Activated CD4-positive, alpha-beta T cell treated with anti-CD3 and anti-CD28 coated beads for 1 hour (primary cell): ENCODE measurements around the gene NRTN.

Experiments
- DNase-seq: peaks from one replicate; pipeline ENCODE4 v3.0.0-alpha.2; 2020

The NRTN gene

DNA sequence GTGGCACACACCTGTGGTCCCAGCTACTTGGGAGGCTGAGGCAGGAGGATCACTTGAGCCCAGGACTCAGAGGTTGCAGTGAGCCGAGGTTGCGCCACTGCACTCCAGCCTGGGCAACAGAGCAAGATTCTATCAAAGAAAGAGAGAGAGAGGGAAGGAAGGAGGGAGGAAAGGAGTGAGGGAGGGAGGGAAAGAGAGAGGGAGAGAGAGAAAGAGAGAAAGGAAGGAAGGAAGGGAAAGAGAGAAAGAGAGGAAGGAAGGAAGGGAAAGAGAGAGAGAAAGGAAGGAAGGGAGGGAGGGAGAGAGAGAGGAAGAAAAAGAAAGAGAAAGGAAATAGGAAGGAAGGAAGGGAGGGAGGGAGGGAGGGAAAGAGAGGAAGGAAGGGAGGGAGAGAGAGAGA lies 12.4 kb downstream of the NRTN start:
- DNase-seq: no peak

DNA sequence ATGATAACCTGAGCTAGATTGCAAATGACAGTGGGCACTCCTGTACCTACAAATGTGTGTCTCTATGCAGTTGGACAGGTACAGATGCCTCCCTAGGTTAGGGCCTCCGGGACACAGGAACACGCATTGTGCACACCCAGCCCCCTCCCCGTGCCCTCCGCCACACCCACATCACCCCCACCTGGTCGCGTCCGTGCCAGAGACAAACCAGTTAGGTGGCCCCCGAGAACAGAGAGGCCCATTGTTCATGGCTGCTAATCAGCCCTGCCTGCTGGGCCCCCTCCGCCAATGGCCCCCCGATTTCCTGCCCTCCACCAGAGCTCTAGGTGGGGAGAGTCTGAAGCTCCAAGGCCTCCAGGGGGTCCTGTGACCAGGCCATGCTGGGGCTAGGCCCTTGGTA lies 13.7 kb downstream of the NRTN start:
- DNase-seq: no peak

DNA sequence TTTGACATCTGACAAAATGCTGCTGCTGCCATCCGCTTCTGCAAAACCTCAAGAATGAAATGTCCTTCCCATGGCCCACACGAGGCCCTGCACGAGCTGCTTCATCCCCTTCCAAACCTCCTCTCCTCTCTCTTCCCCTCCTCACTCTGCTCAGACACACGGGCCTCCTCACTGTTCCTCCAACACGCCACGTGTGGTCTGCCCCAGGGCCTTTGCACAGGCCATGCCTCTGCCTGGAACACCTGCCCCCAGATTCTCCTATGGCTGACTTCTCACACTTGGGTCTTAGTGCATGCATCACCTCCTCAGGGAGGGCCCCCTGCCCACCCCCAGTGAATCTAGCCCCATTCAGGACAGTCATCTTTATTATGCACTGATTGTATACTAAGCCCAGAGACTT lies 15.9 kb downstream of the NRTN start:
- DNase-seq: no peak

GRCh38 chr19:5821521-5822180 lies 16.8 kb downstream of the NRTN start:
- no peak for DNase-seq

GRCh38 chr19:5822181-5822844 lies 17.4 kb downstream of the NRTN start:
- DNase-seq: no peak

GRCh38 chr19:5823579-5824281 lies 18.9 kb downstream of the NRTN start:
- no peak for DNase-seq

GRCh38 chr19:5824751-5825150 lies 19.9 kb downstream of the NRTN start:
- DNase-seq: no peak

DNA sequence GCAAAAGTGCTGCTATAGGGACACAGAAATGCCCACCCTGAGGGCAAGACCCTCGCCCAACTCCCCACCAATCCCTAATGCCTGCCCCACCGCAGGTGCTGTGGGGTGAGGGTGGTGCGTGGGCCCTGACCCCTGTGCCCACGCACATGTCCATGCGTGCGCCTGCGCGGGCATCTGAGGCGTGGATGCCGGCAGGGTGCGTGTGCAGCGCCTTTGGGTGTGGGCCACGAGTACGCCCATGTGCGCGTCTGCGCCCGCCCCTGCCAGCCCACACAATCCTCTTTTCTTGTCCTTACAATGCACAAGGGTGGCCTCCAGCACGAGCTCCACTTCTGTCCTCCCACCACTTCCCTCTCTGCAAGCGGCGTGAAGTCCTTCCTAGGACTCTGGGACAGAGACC lies 20.3 kb downstream of the NRTN start:
- no peak for DNase-seq

- no peak for DNase-seq
Observed at GRCh38 chr19:5826531-5827341, 21.9 kb downstream of the NRTN start.

GRCh38 chr19:5827342-5827890 lies 22.5 kb downstream of the NRTN start:
- no peak for DNase-seq

DNA sequence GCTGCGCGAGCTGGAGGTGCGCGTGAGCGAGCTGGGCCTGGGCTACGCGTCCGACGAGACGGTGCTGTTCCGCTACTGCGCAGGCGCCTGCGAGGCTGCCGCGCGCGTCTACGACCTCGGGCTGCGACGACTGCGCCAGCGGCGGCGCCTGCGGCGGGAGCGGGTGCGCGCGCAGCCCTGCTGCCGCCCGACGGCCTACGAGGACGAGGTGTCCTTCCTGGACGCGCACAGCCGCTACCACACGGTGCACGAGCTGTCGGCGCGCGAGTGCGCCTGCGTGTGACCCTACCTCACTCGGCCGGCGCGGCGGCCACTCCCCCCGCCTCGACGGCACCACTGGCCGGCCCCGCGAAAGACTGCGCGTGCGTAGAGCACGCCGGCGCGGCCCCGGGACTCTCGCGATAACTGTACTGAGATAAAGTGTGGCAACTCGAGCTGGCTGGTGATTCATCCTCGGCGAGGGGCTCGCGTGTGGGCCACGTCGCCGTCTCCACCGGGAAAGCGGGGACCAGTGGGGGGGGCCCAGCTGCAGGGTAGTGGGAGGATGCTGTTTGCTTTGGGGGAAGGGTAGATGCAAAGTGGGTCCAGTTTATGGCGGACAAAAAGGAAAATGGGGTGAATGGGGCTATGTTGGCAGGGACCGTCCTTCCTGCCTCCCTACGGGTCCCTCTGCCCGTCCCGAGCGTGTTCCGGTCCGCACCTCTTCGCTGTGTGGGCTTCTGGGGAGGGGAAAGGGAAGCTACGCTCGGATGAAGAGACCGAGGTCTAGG lies 23.2 kb downstream of the NRTN start:
- DNase-seq: peak; percentile 90

GRCh38 chr19:5828661-5829566 lies 24.0 kb downstream of the NRTN start:
- DNase-seq: no peak

DNA sequence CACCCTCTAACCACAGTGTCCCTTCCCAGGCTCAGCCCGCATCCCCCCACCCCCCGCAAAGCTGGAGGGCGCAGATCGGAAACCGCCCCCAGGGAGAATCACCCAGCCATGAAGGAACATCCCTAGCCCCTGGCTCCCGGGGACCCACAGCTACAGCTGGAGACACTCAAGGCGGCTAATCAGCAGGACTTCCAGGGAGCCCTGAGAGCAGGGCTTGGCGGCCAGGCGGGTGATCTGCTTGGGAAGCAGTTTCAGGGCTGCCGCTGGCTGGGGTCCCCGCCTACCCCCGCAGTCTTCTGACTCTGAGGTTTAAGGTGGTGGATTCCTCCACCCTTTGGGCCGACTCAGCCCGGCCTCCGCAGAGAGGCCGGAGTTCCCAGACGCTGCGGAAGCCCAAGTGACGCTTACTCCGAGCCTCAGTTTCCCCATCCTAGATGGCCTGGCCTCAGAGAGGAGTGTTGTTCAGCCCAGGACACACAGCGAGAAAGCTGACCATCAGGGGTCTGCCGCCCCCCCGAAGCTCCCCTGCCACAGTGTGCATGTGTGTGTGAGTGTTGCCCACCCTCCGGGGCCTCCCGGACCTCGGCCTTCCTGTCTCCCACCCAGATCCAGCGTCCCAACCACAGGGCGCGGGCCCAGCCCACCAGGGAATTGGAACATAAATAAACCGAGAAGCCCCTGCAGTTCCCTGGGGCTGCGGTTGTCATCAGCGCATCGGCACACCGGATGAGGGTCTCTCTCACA lies 24.9 kb downstream of the NRTN start:
- no peak for DNase-seq

GRCh38 chr19:5831159-5831558 lies 26.3 kb downstream of the NRTN start:
- no peak for DNase-seq

DNA sequence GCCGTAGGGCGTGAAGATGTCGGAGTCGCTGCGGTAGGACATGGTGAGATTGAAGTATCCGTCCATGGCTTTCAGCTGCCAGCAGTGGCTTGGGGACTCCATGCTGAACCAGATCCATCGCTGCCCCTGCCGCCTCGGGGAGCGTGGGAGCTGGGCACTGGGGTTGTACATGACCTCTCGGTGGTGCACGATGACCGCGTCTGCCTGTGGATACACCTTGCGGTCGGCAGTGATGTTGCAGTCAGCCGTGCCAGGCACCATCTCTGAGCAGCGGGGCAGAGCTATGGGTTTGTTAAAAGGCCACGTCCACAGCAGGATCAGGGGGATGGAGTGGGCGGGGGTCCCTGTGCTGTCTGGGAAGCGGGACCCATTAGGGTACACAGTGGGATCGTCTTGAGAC lies 27.2 kb downstream of the NRTN start:
- DNase-seq: no peak

DNA sequence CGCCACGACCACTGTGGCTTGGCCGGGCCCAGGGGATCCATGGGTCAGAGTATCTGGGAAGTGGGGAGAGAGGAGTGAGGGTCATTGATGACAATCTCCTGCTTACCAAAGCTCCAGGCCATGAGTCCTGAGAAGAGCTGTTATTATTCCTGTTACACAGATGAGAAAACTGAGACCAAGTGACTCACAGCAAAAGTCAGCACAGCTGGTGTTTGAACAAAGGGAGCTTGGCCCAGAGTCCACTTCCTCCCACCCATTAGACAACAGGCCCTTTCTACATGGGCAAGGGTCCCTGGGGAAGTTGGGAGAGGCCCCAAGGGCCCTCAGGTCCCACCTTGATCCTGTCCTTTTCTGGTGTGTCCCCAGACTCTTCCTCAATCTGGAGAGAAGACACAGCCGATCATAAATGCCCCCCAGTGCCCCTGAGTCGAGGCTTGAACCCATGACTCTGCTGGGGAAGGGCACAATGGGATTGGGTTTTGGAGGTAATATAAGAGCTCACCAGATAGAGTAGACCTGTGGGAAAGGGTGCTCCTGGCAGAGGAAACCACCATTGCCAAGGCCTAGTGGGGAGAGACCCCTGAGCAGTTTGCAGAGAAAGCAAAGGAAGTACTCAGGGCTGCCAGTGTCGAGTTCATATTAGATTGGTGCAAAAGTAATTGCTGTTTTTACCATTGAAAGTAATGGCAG lies 27.8 kb downstream of the NRTN start:
- no peak for DNase-seq

DNA sequence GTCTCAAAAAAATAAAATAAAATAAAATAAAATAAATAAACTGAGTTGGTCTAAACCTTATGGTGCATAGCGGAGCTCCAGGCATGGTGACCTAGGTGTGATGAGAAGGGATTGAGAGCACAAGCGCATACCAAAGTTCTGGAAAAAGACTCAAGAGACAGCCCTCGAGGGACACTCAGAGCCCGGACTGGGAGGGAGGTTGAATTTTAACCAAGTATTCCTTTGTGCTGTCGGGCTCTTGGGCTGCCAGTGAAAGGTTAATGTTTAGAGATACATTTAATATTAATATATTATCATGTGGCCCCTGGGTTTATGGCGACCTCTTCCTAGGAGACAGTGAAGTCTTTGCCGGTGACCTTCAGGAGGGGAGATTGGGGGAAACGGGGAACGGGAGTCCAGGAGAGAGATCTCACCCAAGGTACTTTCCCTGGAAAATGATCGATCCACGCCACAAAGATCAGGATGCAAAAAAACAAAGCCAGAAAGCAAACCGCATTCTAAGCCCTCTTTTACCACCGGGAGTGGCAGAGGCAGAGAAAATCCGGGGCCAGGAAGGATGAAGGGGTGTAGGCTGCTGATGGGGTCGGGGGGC lies 33.0 kb downstream of the NRTN start:
- no peak for DNase-seq

- DNase-seq: no peak
Observed at GRCh38 chr19:5838353-5839064, 33.6 kb downstream of the NRTN start.
